ENCODE measurements around the gene STXBP4. TPM values are rescaled to one million over a fixed set of nuclear protein-coding genes. Genes with fewer than 3 reads are reported as not detected.

Gene STXBP4
- total RNA-seq, 3 donors from 2014 or later: 4.6 to 15.4 (median 8.8) TPM

- Histone ChIP-seq H3K36me3 (ENCODE audit: low read depth) (no peaks in the 10 kb centered on the region), H3K9me3 (no peaks in the 10 kb centered on the region), H3K4me1 (ENCODE audit: low read depth) (no peaks in the 10 kb centered on the region), H3K4me3 (no peak overlapping the region)
- TF ChIP-seq CTCF (IDR thresholded peaks at IDR 0.05): no peak
- ATAC-seq: no peak
- DNase-seq: no peak
- intact Hi-C loops (cut with DNase I, micrococcal nuclease): no loop called here
Measured at GRCh38 chr17:55174133-55174532, 205.6 kb downstream of the STXBP4 start.

- Histone ChIP-seq H3K36me3 (ENCODE audit: low read depth) (no peaks in the 10 kb centered on the region), H3K9me3 (no peaks in the 10 kb centered on the region), H3K4me1 (ENCODE audit: low read depth) (no peaks in the 10 kb centered on the region), H3K4me3 (no peak overlapping the region)
- intact Hi-C loops (cut with DNase I, micrococcal nuclease): no loop called here
- no peak for DNase-seq
- no peak for ATAC-seq
- no peak for TF ChIP-seq CTCF (IDR thresholded peaks at IDR 0.05)
Measured at GRCh38 chr17:55175788-55176427, 207.3 kb downstream of the STXBP4 start.

- H3K4me1 ChIP-seq (ENCODE audit: low read depth): no peaks in the 10 kb centered on the region
- DNase-seq: no peak
- H3K36me3 ChIP-seq (ENCODE audit: low read depth): no peaks in the 10 kb centered on the region
- no peak for TF ChIP-seq CTCF (IDR thresholded peaks at IDR 0.05)
- H3K4me3 ChIP-seq: no peak overlapping the region
- H3K9me3 ChIP-seq: no peaks in the 10 kb centered on the region
- ATAC-seq: peak; percentile 54
- intact Hi-C loops (cut with DNase I, micrococcal nuclease): no loop called here
Measured at GRCh38 chr17:55177159-55177854, 208.7 kb downstream of the STXBP4 start.

- no peaks in the 10 kb centered on the region for H3K36me3 ChIP-seq (ENCODE audit: low read depth)
- no peaks in the 10 kb centered on the region for H3K9me3 ChIP-seq
- no peaks in the 10 kb centered on the region for H3K4me1 ChIP-seq (ENCODE audit: low read depth)
- DNase-seq (peak in 1 of 3 donors; percentile 17), ATAC-seq (no peak)
- intact Hi-C loops (cut with DNase I, micrococcal nuclease): no loop called here
- no peak for TF ChIP-seq CTCF (IDR thresholded peaks at IDR 0.05)
- H3K4me3 ChIP-seq: no peak overlapping the region
Measured at GRCh38 chr17:55177855-55178217, 209.3 kb downstream of the STXBP4 start.

- no peaks in the 10 kb centered on the region for H3K36me3 ChIP-seq (ENCODE audit: low read depth)
- DNase-seq (no peak), ATAC-seq (no peak)
- H3K4me1 ChIP-seq (ENCODE audit: low read depth): no peaks in the 10 kb centered on the region
- TF ChIP-seq CTCF (IDR thresholded peaks at IDR 0.05): no peak
- H3K9me3 ChIP-seq: no peaks in the 10 kb centered on the region
- H3K4me3 ChIP-seq: no peak overlapping the region
- intact Hi-C loops (cut with DNase I, micrococcal nuclease): no loop called here
Measured at GRCh38 chr17:55186937-55187770, 218.6 kb downstream of the STXBP4 start.

Measured in mucosa of descending colon (tissue), 3 donors.